ENCODE measurements around the gene WDR7.

The WDR7 gene

GRCh38 chr18:56672391-56672790 is 21.2 kb downstream of the WDR7 start:
- DNase-seq (ENCODE audit: extremely low read depth, low read depth), result no peak
- TF ChIP-seq, protein P1, sequence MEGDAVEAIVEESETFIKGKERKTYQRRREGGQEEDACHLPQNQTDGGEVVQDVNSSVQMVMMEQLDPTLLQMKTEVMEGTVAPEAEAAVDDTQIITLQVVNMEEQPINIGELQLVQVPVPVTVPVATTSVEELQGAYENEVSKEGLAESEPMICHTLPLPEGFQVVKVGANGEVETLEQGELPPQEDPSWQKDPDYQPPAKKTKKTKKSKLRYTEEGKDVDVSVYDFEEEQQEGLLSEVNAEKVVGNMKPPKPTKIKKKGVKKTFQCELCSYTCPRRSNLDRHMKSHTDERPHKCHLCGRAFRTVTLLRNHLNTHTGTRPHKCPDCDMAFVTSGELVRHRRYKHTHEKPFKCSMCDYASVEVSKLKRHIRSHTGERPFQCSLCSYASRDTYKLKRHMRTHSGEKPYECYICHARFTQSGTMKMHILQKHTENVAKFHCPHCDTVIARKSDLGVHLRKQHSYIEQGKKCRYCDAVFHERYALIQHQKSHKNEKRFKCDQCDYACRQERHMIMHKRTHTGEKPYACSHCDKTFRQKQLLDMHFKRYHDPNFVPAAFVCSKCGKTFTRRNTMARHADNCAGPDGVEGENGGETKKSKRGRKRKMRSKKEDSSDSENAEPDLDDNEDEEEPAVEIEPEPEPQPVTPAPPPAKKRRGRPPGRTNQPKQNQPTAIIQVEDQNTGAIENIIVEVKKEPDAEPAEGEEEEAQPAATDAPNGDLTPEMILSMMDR (IDR thresholded peaks at IDR 0.05; ENCODE audit: low read depth, low read length), result no peak

GRCh38 chr18:56672981-56673380 is 21.8 kb downstream of the WDR7 start:
- DNase-seq (ENCODE audit: extremely low read depth, low read depth), result no peak
- TF ChIP-seq, protein P1 (IDR thresholded peaks at IDR 0.05; ENCODE audit: low read depth, low read length), result no peak

GRCh38 chr18:56676639-56677038 is 25.5 kb downstream of the WDR7 start:
- no peak for DNase-seq (ENCODE audit: extremely low read depth, low read depth)
- TF ChIP-seq, protein P1 (IDR thresholded peaks at IDR 0.05; ENCODE audit: low read depth, low read length), result no peak

- TF ChIP-seq, protein P1 (IDR thresholded peaks at IDR 0.05; ENCODE audit: low read depth, low read length), result no peak
- DNase-seq (ENCODE audit: extremely low read depth, low read depth), result no peak
These were observed 27.8 kb downstream of the WDR7 start for GRCh38 chr18:56678836-56679565.

DNA sequence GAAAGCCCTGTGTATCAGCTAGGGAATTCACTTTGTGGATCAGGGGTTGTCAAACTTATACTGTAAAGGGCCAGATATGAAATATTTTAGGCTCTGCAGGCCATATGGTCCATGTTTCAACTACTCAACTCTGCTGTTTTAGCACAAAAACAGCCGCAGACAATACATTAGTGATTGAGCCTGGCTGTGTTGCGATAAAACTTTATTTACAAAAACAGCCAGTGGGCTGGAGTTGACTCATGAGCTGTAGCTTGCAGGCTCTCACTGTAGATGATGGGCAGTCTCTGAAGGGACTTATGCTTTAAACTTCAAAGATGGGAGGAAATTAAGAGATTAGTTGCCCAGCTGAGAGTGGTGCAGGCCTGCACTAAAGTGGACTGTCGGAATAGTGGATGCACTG is 33.1 kb downstream of the WDR7 start:
- DNase-seq (ENCODE audit: extremely low read depth, low read depth), result no peak
- TF ChIP-seq, protein P1 (IDR thresholded peaks at IDR 0.05; ENCODE audit: low read depth, low read length), result no peak

DNA sequence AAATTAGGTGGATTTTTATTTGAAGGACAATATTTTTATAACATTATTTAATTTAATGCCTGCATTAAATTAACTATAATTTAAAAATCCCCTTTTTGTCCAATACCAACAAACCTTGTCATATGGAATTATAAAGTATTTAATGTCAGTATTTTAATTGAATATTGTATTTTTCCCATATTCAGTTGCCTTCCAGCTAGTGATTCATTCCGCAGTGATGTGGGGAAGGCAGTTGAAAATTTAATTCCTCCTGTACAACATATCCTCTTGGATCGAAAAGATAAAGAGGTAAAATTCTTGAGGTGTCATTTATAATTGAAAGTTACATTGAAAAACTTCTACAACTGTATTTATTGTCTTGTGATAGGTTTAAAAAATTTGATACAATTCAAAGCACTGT is 40.4 kb downstream of the WDR7 start:
- no peak for DNase-seq (ENCODE audit: extremely low read depth, low read depth)
- TF ChIP-seq, protein P1 (IDR thresholded peaks at IDR 0.05; ENCODE audit: low read depth, low read length), result no peak

- TF ChIP-seq, protein P1 (IDR thresholded peaks at IDR 0.05; ENCODE audit: low read depth, low read length), result no peak
- DNase-seq (ENCODE audit: extremely low read depth, low read depth), result no peak
These were observed 45.8 kb downstream of the WDR7 start for GRCh38 chr18:56696966-56697365.
